ENCODE data around the gene GLOD5.

GRCh38 chrX:48715072-48715471 is 46.5 kb upstream of the GLOD5 start:
- TF ChIP-seq CTCF (IDR thresholded peaks at IDR 0.05) = no peak
- no peak for TF ChIP-seq POLR2A (IDR thresholded peaks at IDR 0.05)
